Measurements from ENCODE around the gene MRPL22. TPM values are rescaled to one million over a fixed set of nuclear protein-coding genes. Genes with fewer than 3 reads are reported as not detected.

The MRPL22 gene
- total RNA-seq, 1 experiment from 2014 or later, result 77.2 TPM

DNA sequence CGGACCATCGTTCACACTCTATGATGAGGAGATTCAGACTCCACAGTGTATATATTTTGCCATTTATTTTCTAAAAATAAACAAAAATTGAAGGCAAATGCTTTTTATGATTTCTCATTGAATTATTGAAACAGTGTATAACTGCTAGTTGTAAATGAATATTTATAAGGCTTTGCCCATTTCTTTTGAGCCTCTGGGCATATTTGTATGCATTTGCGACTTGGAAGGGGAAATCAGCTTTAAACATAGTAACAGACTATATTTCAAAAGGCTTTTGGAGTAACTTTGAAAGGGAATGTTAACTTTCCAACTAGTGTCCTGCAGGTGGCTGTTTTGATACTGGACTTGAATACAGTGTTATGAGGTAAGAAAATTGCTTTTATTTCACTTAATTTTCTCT is 26.0 kb downstream of the MRPL22 start:
- peaks cover 0 to 6% (median 5%) of the 10 kb centered on the region in 3 experiments; a peak in 4 of 7 replicates for H3K36me3 Mint-ChIP-seq (ENCODE audit: insufficient read depth in 1 of 3, low read depth in 3 of 3)
- H3K56ac ChIP-seq (ENCODE audit: insufficient read length, low read depth, low read length), result no peak overlapping the region

More for the DNA sequence above, 26.0 kb downstream of the MRPL22 start:
- Histone ChIP-seq H3K9me3 (ENCODE audit: control insufficient read depth, low read depth, low read length) (no peaks in the 10 kb centered on the region), H2BK15ac (ENCODE audit: low read depth, low read length) (no peak overlapping the region), H2AK5ac (ENCODE audit: insufficient read length, low read length) (no peak overlapping the region), H3K27me3 (ENCODE audit: insufficient read depth, low read length) (no peaks in the 10 kb centered on the region), H3K9ac (ENCODE audit: extremely low read depth, insufficient read length, low read length) (no peak overlapping the region), H4K20me1 (ENCODE audit: control insufficient read depth, insufficient read depth, insufficient read length) (no peaks in the 10 kb centered on the region), H3K4ac (ENCODE audit: low read depth, low read length) (no peak overlapping the region), H3T11ph (ENCODE audit: low read length) (no peak overlapping the region), H2BK120ac (ENCODE audit: low read depth, low read length, poor library complexity, severe bottlenecking) (no peak overlapping the region), H3K14ac (ENCODE audit: insufficient read depth, low read length) (no peak overlapping the region), H4K5ac (ENCODE audit: insufficient read length, low read depth, low read length) (no peak overlapping the region), H3K23me2 (ENCODE audit: insufficient read length, low read depth, low read length, poor library complexity, severe bottlenecking) (no peaks in the 10 kb centered on the region), H4K91ac (ENCODE audit: insufficient read length, low read depth, low read length) (no peak overlapping the region), H3K4me2 (ENCODE audit: insufficient read depth, insufficient read length, low read length) (no peak overlapping the region), H2BK12ac (ENCODE audit: insufficient read length, low read depth, low read length) (no peak overlapping the region), H3K79me1 (ENCODE audit: insufficient read depth, low read depth, low read length, poor library complexity, severe bottlenecking) (no peaks in the 10 kb centered on the region), H3K79me2 (ENCODE audit: insufficient read depth, low read length) (no peaks in the 10 kb centered on the region), H2BK20ac (ENCODE audit: low read depth, low read length, poor library complexity, severe bottlenecking) (no peak overlapping the region), H3K23ac (ENCODE audit: insufficient read length, low read depth, low read length) (no peak overlapping the region), H2AFZ (ENCODE audit: low read length) (no peak overlapping the region), H3K4me1 (ENCODE audit: insufficient read depth, low read length) (no peaks in the 10 kb centered on the region), H3K18ac (ENCODE audit: insufficient read length, low read depth, low read length) (no peak overlapping the region), H2BK5ac (ENCODE audit: insufficient read length, low read length) (no peak overlapping the region), H4K8ac (replicated peaks; ENCODE audit: insufficient read length, low read depth, low read length) (no peak overlapping the region), H3K27ac (ENCODE audit: insufficient read length, low read depth, low read length) (no peak overlapping the region)
- WGBS (ENCODE audit: extremely low coverage, insufficient read length, low lambda C conversion rate), result no CpG with 5 or more reads among the region's 3 CpGs
- Mint-ChIP-seq H3K27me3 (ENCODE audit: low read depth) (no peaks in the 10 kb centered on the region), H3K27ac (no peak overlapping the region), H3K4me3 (no peak overlapping the region), H3K9me3 (no peaks in the 10 kb centered on the region), H3K4me1 (no peaks in the 10 kb centered on the region)
- DNase-seq, result no peak
- TF ChIP-seq, protein P1, sequence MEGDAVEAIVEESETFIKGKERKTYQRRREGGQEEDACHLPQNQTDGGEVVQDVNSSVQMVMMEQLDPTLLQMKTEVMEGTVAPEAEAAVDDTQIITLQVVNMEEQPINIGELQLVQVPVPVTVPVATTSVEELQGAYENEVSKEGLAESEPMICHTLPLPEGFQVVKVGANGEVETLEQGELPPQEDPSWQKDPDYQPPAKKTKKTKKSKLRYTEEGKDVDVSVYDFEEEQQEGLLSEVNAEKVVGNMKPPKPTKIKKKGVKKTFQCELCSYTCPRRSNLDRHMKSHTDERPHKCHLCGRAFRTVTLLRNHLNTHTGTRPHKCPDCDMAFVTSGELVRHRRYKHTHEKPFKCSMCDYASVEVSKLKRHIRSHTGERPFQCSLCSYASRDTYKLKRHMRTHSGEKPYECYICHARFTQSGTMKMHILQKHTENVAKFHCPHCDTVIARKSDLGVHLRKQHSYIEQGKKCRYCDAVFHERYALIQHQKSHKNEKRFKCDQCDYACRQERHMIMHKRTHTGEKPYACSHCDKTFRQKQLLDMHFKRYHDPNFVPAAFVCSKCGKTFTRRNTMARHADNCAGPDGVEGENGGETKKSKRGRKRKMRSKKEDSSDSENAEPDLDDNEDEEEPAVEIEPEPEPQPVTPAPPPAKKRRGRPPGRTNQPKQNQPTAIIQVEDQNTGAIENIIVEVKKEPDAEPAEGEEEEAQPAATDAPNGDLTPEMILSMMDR (conservative IDR thresholded peaks at IDR 0.05), result no peak
